Germinal center (tissue), 1 donor: ENCODE measurements around the gene KRT9.

Experiments
- DNase-seq: peaks from one replicate; pipeline ENCODE4 v3.0.0; 2012; ENCODE audit warnings: mixed read lengths, low spot score

Gene KRT9

GRCh38 chr17:41527063-41528023, 44.5 kb downstream of the KRT9 start:
- no peak for DNase-seq

- no peak for DNase-seq
Observed at GRCh38 chr17:41524261-41524660, 47.6 kb downstream of the KRT9 start.

GRCh38 chr17:41523787-41524186, 48.1 kb downstream of the KRT9 start:
- DNase-seq = no peak

- no peak for DNase-seq
Observed at GRCh38 chr17:41523225-41523593, 48.6 kb downstream of the KRT9 start.

GRCh38 chr17:41522301-41523224, 49.3 kb downstream of the KRT9 start:
- no peak for DNase-seq

- DNase-seq = no peak
Observed at GRCh38 chr17:41521574-41522261, 50.1 kb downstream of the KRT9 start.

- no peak for DNase-seq
Observed at GRCh38 chr17:41520821-41521521, 50.9 kb downstream of the KRT9 start.

- DNase-seq = no peak
Observed at GRCh38 chr17:41519501-41520224, 52.2 kb downstream of the KRT9 start.

DNA sequence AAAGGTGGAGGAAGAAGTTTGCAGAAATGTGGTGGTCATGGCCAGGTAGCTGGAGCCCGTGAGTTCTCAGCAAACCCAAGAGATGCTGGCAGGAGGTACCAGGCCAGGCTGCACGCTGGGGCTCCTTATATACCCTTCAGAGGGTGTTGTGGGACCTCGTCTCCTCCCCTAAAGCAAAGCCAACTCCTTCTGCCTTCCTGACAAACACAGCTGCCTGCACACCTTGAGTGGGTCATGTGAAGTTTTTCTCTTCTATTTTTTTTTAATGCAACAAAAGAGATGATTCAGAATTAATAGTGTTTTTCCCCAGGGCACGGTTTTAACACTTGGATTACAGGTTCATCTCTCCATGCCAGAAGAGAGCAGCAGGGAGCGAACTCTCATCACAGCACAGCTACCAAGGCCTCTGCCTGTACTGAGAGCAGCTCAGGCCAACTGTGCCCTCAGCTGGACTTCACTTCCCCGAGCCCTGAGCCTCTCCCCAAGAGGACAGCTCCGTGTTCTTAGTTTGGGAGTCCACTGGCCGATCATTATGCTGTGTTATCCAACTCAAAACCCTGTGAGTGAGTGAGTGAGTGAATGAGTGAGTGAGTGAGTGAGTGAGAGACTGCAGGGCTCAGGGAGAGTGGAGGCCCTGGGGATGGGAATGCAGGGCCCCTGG, 52.9 kb downstream of the KRT9 start, which contains the start of gene KRT15:
Gene KRT15 (minus strand): TSS at position 102 of the 661 bp plus-strand sequence. CDS start 63 bp downstream, at position 39.
- no peak for DNase-seq

DNA sequence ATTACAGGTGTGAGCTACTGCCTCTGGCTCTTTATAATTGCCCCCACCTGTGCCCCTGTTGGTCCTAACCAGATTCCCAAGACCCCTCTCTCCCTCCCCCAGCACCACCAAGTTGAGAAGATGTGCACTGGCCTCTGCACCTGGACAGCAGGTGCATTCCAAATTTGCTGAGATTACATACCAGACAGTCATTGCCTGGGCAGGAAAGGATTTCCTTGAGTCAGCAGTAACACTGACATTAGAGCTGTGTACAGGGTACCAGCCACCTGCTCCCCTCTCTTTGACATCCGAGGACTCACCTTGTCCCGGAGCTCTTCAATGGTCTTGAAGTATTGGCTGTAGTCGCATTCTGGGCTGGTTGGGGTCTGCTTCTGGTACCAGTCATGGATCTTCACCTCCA, 53.8 kb downstream of the KRT9 start:
- DNase-seq = no peak

DNA sequence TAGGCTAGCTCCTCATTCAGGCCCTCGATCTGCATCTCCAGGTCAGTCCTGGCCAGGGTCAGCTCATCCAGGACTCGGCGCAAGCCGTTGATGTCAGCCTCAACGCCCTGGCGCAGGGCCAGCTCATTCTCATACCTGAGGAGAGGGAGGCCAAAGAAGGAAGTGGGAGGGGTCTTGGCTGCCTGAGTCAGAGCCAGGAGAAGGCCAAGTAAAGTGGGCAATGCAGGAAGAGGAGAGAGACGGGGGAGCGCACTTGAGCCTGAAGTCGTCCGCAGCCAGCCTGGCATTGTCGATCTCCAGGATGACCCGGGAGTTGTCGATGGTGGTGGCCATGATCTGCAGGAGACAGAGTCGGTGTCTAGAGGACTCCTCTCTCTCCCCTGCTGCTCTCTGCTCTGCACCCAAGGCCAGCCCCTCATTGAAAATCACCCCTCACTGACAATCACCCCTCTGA, 55.0 kb downstream of the KRT9 start:
- no peak for DNase-seq

DNA sequence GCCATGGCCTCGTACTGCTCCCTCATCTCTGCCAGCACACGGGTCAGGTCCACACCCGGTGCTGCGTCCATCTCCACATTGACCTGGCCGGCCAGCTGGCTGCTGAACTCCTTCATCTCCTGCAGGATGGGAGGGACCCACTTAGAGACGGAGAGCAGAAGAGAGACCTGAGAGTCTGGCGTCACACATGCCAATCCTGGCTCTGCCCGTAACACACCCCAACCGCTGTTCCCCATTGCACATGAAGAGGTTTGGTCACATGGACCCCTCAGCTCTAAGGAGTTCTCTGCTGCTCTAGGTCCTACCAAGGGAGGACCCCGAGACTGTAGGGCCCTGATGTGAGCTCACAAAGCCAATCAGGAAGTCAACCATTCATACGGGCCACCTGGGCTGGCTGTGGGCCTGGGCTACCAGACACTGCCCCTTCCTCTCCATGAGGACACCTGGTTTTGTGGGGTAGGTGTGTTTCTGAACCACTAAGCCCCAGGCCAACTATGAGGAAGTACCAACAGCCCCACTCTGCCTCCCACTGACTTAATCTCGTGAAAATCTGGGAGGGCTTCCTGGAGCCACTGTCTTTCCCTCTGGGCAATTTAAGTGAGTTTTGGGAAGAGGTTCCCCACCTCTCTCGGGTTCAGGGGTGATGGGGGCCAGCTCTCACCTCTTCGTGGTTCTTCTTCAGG, 55.6 kb downstream of the KRT9 start:
- DNase-seq = no peak
